T-cell (primary cell): ENCODE results near the gene ARL4A. TPM values are rescaled to one million over a fixed set of nuclear protein-coding genes. Genes with fewer than 3 reads are reported as not detected.
A peak's percentile ranks its signal among the peaks of the same experiment; 100 is the strongest.

Source experiments
- ATAC-seq, 4 experiments: fragments of 200-7000 bp in 3 of 4; fragments of 150-1000 bp in 1 of 4; cut with Tn5 transposase; replicated peaks in 1 of 4; 1 replicate in 3 of 4; 2 replicates in 1 of 4; pipeline ENCODE4 v1.10.0; 2021; ENCODE audit warnings: moderate library complexity in 3 of 4, mild to moderate bottlenecking in 2 of 4, moderate number of reproducible peaks in 1 of 4
- CTCF ChIA-PET, 2 donors: fragments of 300-600 bp; sonication (Branson Sonifier 250); formaldehyde crosslinking; loops; one replicate each; lab custom pipeline; 2022; ENCODE audit warnings: antibody characterized with exemption in 2 of 2; lab: Charles Lee
- POLR2A ChIA-PET, 2 donors: fragments of 300-600 bp; sonication (Branson Sonifier 250); formaldehyde crosslinking; loops; one replicate each; lab custom pipeline; 2022; ENCODE audit warnings: antibody characterized with exemption in 2 of 2; lab: Charles Lee
- DNase-seq, 35 experiments: peaks; one replicate each; pipeline versions ENCODE4 v3.0.0 to v3.0.0-alpha.2; 2013 to 2023
- H3K27ac ChIP-seq: one replicate; pipeline ENCODE4 v1.5.1; 2013; ENCODE audit warnings: low read length
- H3K27me3 ChIP-seq, 2 experiments: replicated peaks in 1 of 2; 1 replicate in 1 of 2; 2 replicates in 1 of 2; pipeline versions ENCODE4 v1.6.1 to v1.7.0; 2013; ENCODE audit warnings: low read length in 1 of 2, mixed read lengths in 1 of 2; ENCODE audit not compliant: control insufficient read depth in 2 of 2, insufficient read depth in 2 of 2; ENCODE audit errors: extremely low read depth in 1 of 2
- H3K36me3 ChIP-seq, 2 donors: 1 replicate in 1 of 2; 2 replicates in 1 of 2; pipeline versions ENCODE4 v1.6.1 to v1.7.0; 2013; ENCODE audit warnings: low read length in 1 of 2; ENCODE audit not compliant: control insufficient read depth in 2 of 2, insufficient read depth in 1 of 2; ENCODE audit errors: extremely low read depth in 1 of 2
- H3K4me1 ChIP-seq, 2 experiments: 1 replicate in 1 of 2; 2 replicates in 1 of 2; pipeline versions ENCODE4 v1.6.1 to v1.7.0; 2013; ENCODE audit warnings: low read length in 2 of 2, mixed read lengths in 1 of 2; ENCODE audit not compliant: insufficient read depth in 2 of 2, control insufficient read depth in 1 of 2; ENCODE audit errors: extremely low read depth in 1 of 2
- H3K4me3 ChIP-seq, 2 donors: 1 replicate in 1 of 2; 2 replicates in 1 of 2; pipeline versions ENCODE4 v1.5.1 to v1.7.0; 2013; ENCODE audit warnings: mild to moderate bottlenecking in 2 of 2, low read length in 1 of 2, moderate library complexity in 1 of 2; ENCODE audit not compliant: control insufficient read depth in 1 of 2; ENCODE audit errors: extremely low read depth in 1 of 2
- H3K9me3 ChIP-seq: 2 replicates; pipeline ENCODE4 v1.7.0; 2013
- H3K27ac Mint-ChIP-seq, 2 donors: one replicate each; pipeline ENCODE4 v1.8.0; 2020 to 2021; ENCODE audit warnings: mild to moderate bottlenecking in 2 of 2, mixed read lengths in 2 of 2
- H3K27me3 Mint-ChIP-seq, 2 donors: one replicate each; pipeline ENCODE4 v1.8.0; 2021 to 2022; ENCODE audit warnings: mixed read lengths in 2 of 2
- H3K36me3 Mint-ChIP-seq: one replicate; pipeline ENCODE4 v1.8.0; 2021; ENCODE audit warnings: mixed read lengths
- H3K4me1 Mint-ChIP-seq, 3 donors: one replicate each; pipeline ENCODE4 v1.8.0; 2020 to 2022; ENCODE audit warnings: mixed read lengths in 3 of 3, mild to moderate bottlenecking in 1 of 3
- H3K4me3 Mint-ChIP-seq, 3 donors: one replicate each; pipeline ENCODE4 v1.8.0; 2020 to 2022; ENCODE audit warnings: mild to moderate bottlenecking in 3 of 3, mixed read lengths in 3 of 3, moderate library complexity in 3 of 3
- H3K9me3 Mint-ChIP-seq, 3 donors: one replicate each; pipeline ENCODE4 v1.8.0; 2020 to 2022; ENCODE audit warnings: mixed read lengths in 3 of 3
- WGBS: methylation state at CpG from one replicate; pipeline ENCODE4 v1.1.5; 2013; ENCODE audit warnings: missing lambda C conversion rate; ENCODE audit not compliant: insufficient coverage; 5-methylcytosine and 5-hydroxymethylcytosine counted together
- total RNA-seq, 35 experiments: library from RNA in 6 of 35; stranded (reverse) in 6 of 35; fragments of 120-200 nt in 1 of 35; gene quantifications; one replicate each; pipeline versions ENCODE4 v1.2.1 to v1.2.4 and lab custom pipeline; 2013 to 2026

Gene ARL4A
- total RNA-seq, 5 donors from 2014 or later (not counting 1 experiment from before 2014, with no cell fraction given) = 7.0 to 98.2 (median 13.6) TPM

DNA sequence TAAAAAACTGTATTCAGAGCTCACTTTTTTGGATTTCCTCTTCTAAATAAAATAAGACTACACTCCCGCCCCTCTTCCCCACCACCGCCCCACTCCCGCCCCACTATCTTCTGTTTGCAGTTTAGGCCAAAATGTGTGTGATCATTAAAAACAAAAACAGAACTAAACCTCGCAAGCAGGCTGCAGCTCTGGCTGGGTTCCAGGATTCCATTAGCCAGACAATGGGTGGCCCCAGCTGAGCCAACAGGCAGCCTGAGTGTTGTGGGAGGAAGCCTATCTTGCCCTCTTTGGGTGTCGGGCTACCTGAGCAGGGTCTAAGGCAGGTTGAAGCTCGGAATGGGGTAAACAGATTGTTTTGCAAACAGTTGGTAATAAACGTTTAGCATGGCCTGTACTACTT is 41.7 kb downstream of the ARL4A start:
- H3K27me3 ChIP-seq = no peaks in the 10 kb centered on the region
- H3K9me3 Mint-ChIP-seq = no peaks in the 10 kb centered on the region
- peaks cover 20 to 23% (median 22%) of the 10 kb centered on the region in 3 donors for H3K4me1 Mint-ChIP-seq
- H3K36me3 Mint-ChIP-seq = no peaks in the 10 kb centered on the region
- ChIA-PET CTCF (no interaction called here), POLR2A (interaction anchor here in 1 of 2 donors (0.6 kb wide), 1 partner anchor 37 kb away, joined by 3 read pairs; no protein-coding TSS in a partner anchor)
- H3K4me3 ChIP-seq = no peak overlapping the region
- H3K27ac ChIP-seq = no peak overlapping the region
- no peak for DNase-seq
- H3K4me3 Mint-ChIP-seq = no peak overlapping the region
- no peak overlapping the region for H3K27ac Mint-ChIP-seq
- H3K36me3 ChIP-seq = no peaks in the 10 kb centered on the region
- H3K4me1 ChIP-seq = peaks cover 10 to 14% of the 10 kb centered on the region in 2 experiments
- no peak for ATAC-seq
- no peaks in the 10 kb centered on the region for H3K9me3 ChIP-seq
- H3K27me3 Mint-ChIP-seq = peaks cover 0 to 3% of the 10 kb centered on the region in 2 donors
- WGBS = 100% methylated on average over 1 of the region's 7 CpGs

DNA sequence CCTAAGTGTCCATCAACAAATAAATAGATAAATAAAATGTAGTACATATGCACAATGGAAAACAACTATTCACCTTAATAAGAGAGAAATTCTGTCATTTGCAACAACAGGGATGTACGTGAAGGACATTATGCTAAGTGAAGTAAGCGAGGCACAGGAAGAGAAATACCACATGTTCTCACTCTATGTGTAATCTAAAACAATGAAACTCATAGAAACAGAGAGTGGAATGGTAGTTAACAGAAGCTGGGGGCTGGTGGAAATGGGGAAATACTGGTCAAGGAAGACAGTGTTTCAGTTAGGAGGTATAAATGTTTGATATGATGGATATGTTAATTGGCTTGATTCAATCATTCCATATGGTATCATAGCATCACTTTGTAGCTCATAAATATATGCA is 43.1 kb downstream of the ARL4A start:
- ATAC-seq (no peak), DNase-seq (no peak)
- no peaks in the 10 kb centered on the region for H3K9me3 Mint-ChIP-seq
- Histone ChIP-seq H3K9me3 (no peaks in the 10 kb centered on the region), H3K4me3 (no peak overlapping the region), H3K4me1 (peaks cover 10 to 14% of the 10 kb centered on the region in 2 experiments), H3K36me3 (no peaks in the 10 kb centered on the region), H3K27ac (no peak overlapping the region), H3K27me3 (no peaks in the 10 kb centered on the region)
- H3K4me1 Mint-ChIP-seq = peaks cover 20 to 34% (median 31%) of the 10 kb centered on the region in 3 donors
- POLR2A ChIA-PET = interaction anchor here in 1 of 2 donors (1.7 kb wide), 1 partner anchor 41 kb away, joined by 6 read pairs; no protein-coding TSS in a partner anchor
- CTCF ChIA-PET = interaction anchor here (0.5 to 0.6 kb wide), 3 partner anchors 63 to 1070 kb away, joined by 3 to 8 read pairs (median 3); no protein-coding TSS in a partner anchor
- H3K4me3 Mint-ChIP-seq = peak overlapping the region in 1 of 3 donors; percentile 26
- H3K27ac Mint-ChIP-seq = peak overlapping the region; percentile 92 to 94
- no peaks in the 10 kb centered on the region for H3K36me3 Mint-ChIP-seq
- H3K27me3 Mint-ChIP-seq = peaks cover 0 to 3% of the 10 kb centered on the region in 2 donors
- no CpG with 5 or more reads among the region's 2 CpGs for WGBS

DNA sequence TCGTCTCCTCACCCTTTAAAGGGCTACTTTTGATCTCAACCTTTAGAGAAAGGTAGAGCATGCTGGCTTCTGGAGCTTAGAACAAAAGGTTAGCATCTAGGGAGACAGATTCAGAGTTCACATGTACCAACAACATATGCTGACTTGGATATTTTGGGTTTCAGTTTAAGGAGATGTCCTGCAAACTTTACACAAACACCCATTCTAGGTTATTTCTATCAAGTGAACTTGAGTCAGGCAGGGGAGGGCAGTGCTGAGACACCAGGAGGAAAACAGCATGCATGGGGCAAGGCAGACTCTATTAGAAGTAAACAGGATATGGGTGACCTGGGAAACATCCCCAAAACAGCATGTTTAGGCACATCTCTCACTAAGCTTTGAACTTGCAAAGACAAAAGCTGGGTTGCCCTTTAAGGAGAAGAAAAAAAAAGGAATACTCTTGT is 43.8 kb downstream of the ARL4A start:
- Histone ChIP-seq H3K4me1 (peaks cover 10 to 14% of the 10 kb centered on the region in 2 experiments), H3K9me3 (no peaks in the 10 kb centered on the region), H3K4me3 (no peak overlapping the region), H3K36me3 (no peaks in the 10 kb centered on the region), H3K27me3 (no peaks in the 10 kb centered on the region), H3K27ac (peak overlapping the region; percentile 40)
- H3K9me3 Mint-ChIP-seq = no peaks in the 10 kb centered on the region
- peak in 6 of 35 experiments; percentile 4 to 46 (median 12) for DNase-seq
- peak overlapping the region in 2 of 3 donors; percentile 42 to 65 for H3K4me3 Mint-ChIP-seq
- POLR2A ChIA-PET = interaction anchor here (0.7 to 1.7 kb wide), 2 partner anchors 41 to 515 kb away, joined by 3 to 6 read pairs; no protein-coding TSS in a partner anchor
- peak overlapping the region; percentile 92 to 94 for H3K27ac Mint-ChIP-seq
- H3K4me1 Mint-ChIP-seq = peaks cover 20 to 35% (median 31%) of the 10 kb centered on the region in 3 donors
- no peaks in the 10 kb centered on the region for H3K27me3 Mint-ChIP-seq
- CTCF ChIA-PET = interaction anchor here in 1 of 2 donors (0.6 to 1.4 kb wide), 3 partner anchors 41 to 1069 kb away, joined by 3 to 6 read pairs (median 3); partner anchors contain the start of gene ARL4A
- peak; percentile 45 to 69 (median 64) for ATAC-seq
- H3K36me3 Mint-ChIP-seq = no peaks in the 10 kb centered on the region
- no CpG with 5 or more reads among the region's 1 CpG for WGBS

DNA sequence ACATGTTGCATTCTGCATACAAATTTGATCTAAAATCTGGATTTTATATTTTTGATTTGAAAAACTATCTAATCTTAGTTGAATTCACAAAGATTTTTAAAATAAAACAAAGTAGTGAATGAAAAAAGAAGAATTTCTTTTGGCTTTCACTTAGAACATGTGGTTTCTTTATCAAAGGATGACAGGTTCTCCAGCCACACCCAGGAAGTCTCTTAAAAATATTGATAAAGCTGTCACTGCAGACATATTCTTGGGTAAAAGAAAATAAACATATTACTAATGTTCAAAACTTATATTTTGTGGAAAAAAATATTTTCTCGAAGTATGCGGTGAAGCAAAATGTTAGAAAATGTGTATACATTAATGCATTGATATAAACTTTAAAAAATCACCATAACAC is 44.3 kb downstream of the ARL4A start:
- DNase-seq = peak in 1 of 35 experiments; percentile 27
- peaks cover 20 to 35% (median 31%) of the 10 kb centered on the region in 3 donors for H3K4me1 Mint-ChIP-seq
- Histone ChIP-seq H3K9me3 (no peaks in the 10 kb centered on the region), H3K4me1 (peaks cover 10 to 14% of the 10 kb centered on the region in 2 experiments), H3K4me3 (no peak overlapping the region), H3K36me3 (no peaks in the 10 kb centered on the region), H3K27ac (peak overlapping the region; percentile 40), H3K27me3 (no peaks in the 10 kb centered on the region)
- no peaks in the 10 kb centered on the region for H3K36me3 Mint-ChIP-seq
- H3K27ac Mint-ChIP-seq = peak overlapping the region in 1 of 2 donors; percentile 94
- no peaks in the 10 kb centered on the region for H3K9me3 Mint-ChIP-seq
- H3K4me3 Mint-ChIP-seq = no peak overlapping the region
- CTCF ChIA-PET = interaction anchor here in 1 of 2 donors (0.8 to 1.4 kb wide), 3 partner anchors 41 to 46 kb away, joined by 3 to 6 read pairs (median 3); partner anchors contain the start of gene ARL4A
- POLR2A ChIA-PET = interaction anchor here (0.7 to 1.7 kb wide), 2 partner anchors 42 to 515 kb away, joined by 3 to 6 read pairs; no protein-coding TSS in a partner anchor
- ATAC-seq = peak in 2 of 4 experiments; percentile 58 to 64
- no peaks in the 10 kb centered on the region for H3K27me3 Mint-ChIP-seq
- no CpG with 5 or more reads among the region's 2 CpGs for WGBS

DNA sequence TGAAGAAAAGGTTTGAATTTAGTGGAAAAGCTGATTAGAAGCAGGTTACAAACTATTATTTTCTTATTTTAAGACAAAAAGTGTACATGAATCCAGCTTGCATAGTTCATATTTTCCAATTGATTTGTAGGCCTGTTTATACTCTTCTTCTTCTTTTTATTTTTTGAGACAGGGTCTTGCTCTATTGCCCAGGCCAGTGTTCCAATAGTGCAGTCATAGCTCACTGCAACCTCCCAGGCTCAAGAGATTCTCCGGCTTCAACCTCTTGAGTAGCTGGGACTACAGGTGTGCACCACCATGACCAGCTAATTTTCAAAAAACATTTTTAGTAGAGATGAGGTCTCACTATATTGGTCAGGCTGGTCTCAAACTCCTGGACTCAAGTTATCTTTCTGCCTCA is 45.0 kb downstream of the ARL4A start:
- H3K4me3 Mint-ChIP-seq = no peak overlapping the region
- Histone ChIP-seq H3K27me3 (no peaks in the 10 kb centered on the region), H3K27ac (no peak overlapping the region), H3K4me3 (no peak overlapping the region), H3K9me3 (no peaks in the 10 kb centered on the region), H3K36me3 (no peaks in the 10 kb centered on the region), H3K4me1 (peaks cover 10 to 14% of the 10 kb centered on the region in 2 experiments)
- ATAC-seq = no peak
- H3K36me3 Mint-ChIP-seq = no peaks in the 10 kb centered on the region
- ChIA-PET POLR2A (interaction anchor here in 1 of 2 donors (0.5 to 1.7 kb wide), 2 partner anchors 42 to 1088 kb away, joined by 6 to 9 read pairs; no protein-coding TSS in a partner anchor), CTCF (interaction anchor here in 1 of 2 donors (1.0 to 1.4 kb wide), 2 partner anchors 45 to 47 kb away, joined by 3 to 6 read pairs; partner anchors contain the start of gene ARL4A)
- H3K9me3 Mint-ChIP-seq = no peaks in the 10 kb centered on the region
- H3K27ac Mint-ChIP-seq = peak overlapping the region in 1 of 2 donors; percentile 43
- H3K27me3 Mint-ChIP-seq = no peaks in the 10 kb centered on the region
- H3K4me1 Mint-ChIP-seq = peaks cover 20 to 35% (median 31%) of the 10 kb centered on the region in 3 donors
- no peak for DNase-seq
- 86% methylated on average over 1 of the region's 1 CpG for WGBS

DNA sequence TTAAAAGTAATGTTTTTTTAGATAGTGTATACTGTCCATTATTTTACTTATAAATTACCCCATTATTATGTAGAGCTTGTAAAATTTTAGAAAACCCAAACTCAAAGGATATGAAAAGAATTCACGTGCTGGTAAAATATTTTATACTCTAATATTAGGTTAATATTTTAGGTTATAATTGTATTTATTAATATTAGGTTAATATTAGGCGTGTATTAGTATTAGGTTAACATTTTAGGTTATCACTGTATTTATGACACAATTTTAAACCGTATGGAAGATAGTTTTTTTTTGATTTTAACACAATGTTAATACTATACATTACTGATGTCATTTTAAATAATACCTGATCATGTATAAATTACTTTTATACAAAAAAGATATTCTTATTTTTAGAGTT is 48.5 kb downstream of the ARL4A start:
- H3K27ac Mint-ChIP-seq = no peak overlapping the region
- no peaks in the 10 kb centered on the region for H3K9me3 ChIP-seq
- H3K4me1 Mint-ChIP-seq = peaks cover 9 to 22% (median 20%) of the 10 kb centered on the region in 3 donors
- no peak overlapping the region for H3K27ac ChIP-seq
- H3K27me3 Mint-ChIP-seq = peaks cover 0 to 4% of the 10 kb centered on the region in 2 donors
- no peaks in the 10 kb centered on the region for H3K27me3 ChIP-seq
- POLR2A ChIA-PET = no interaction called here
- DNase-seq (no peak), ATAC-seq (no peak)
- no peak overlapping the region for H3K4me3 Mint-ChIP-seq
- H3K4me1 ChIP-seq = peaks cover 8 to 9% of the 10 kb centered on the region in 2 experiments
- H3K9me3 Mint-ChIP-seq = no peaks in the 10 kb centered on the region
- no peaks in the 10 kb centered on the region for H3K36me3 ChIP-seq
- no CpG with 5 or more reads among the region's 3 CpGs for WGBS
- no peak overlapping the region for H3K4me3 ChIP-seq
- H3K36me3 Mint-ChIP-seq = no peaks in the 10 kb centered on the region
- CTCF ChIA-PET = no interaction called here
